NCI-H82 treated with DMSO at 0.1 percent for 48 hours (cell line): ENCODE data around the gene ZNF653.
"Not testable (repeated sequence)": the region's sequence is repeated elsewhere in the genome, so short reads cannot be mapped to it uniquely, and the experiment has no call there.

Experiments
- DNase-seq: peaks from one replicate; lab custom pipeline; 2025; ENCODE audit not compliant: unreplicated experiment; lab: John Stamatoyannopoulos, UW

The ZNF653 gene

GRCh38 chr19:11481534-11482383, 23.9 kb downstream of the ZNF653 start:
- DNase-seq: peak; percentile 90

GRCh38 chr19:11480715-11481533, 24.7 kb downstream of the ZNF653 start, which contains the start of gene ELAVL3:
ELAVL3 (minus strand) TSS chr19:11481046; CDS start chr19:11480608, 438 bp downstream.
- DNase-seq: peak; percentile 7

- no peak for DNase-seq
These were observed 25.5 kb downstream of the ZNF653 start for GRCh38 chr19:11479898-11480714.

DNA sequence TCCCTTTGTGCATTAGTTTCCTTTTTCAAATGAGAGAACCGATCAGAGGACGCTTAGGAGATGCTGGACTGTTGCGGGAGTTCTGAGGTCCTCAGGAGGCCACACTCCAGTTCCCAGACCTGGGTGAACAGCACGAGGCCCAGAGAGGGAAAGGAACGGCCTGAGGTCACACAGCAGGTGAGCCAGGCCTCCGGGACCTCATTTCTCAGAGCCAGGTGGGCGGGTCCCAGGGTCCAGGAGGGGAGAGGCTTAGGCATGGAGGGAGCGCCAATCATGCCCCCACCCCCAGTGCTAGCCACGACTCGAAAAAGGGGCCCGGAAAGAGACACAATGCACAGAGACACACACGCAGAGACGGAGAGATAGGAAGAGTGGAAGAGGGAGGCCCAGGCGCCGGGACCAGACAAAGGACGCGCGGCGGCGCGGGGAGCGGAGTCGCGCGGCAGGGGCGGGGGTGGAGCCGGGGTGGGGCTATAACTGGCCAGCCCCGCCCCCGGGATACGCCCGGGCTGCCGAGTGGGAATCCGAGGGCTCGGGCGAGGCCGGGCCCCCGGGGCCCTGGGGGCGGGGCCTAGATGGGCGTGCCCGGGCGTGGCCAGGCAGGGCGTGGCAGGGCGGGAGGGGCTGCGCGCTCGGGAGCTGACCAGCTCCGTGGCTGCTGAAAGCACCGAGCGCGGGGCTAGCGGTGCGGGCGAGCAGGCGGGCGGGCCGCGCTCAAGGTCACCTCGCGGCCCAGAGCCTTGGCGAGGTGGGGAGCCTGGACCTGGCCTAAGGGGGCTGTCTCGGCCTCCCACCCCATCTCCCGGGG, 26.3 kb downstream of the ZNF653 start:
- peak; percentile 49 for DNase-seq

- peak; percentile 71 for DNase-seq
These were observed 27.2 kb downstream of the ZNF653 start for GRCh38 chr19:11478167-11479089.

- DNase-seq: no peak
These were observed 29.8 kb downstream of the ZNF653 start for GRCh38 chr19:11475861-11476260.

DNA sequence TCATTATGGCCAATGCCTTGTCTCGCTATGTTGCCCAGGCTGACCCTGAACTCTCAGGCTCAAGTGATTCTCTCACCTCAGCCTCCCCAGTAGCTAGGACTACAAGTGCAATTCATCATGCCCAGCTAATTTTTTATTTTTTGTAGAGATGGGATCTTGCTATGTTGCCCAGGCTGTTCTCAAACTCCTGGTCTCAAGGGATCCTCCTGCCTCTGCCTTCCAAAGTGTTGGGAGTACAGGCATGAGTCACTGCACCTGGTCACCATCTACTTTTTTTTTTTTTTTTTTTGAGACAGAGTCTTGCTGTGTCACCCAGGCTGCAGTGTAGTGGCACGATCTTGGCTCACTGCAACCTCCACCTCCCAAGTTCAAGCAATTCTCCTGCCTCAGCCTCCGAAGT, 30.3 kb downstream of the ZNF653 start:
- not testable (repeated sequence) for DNase-seq

- DNase-seq: no peak
These were observed 31.9 kb downstream of the ZNF653 start for GRCh38 chr19:11473725-11474124.

DNA sequence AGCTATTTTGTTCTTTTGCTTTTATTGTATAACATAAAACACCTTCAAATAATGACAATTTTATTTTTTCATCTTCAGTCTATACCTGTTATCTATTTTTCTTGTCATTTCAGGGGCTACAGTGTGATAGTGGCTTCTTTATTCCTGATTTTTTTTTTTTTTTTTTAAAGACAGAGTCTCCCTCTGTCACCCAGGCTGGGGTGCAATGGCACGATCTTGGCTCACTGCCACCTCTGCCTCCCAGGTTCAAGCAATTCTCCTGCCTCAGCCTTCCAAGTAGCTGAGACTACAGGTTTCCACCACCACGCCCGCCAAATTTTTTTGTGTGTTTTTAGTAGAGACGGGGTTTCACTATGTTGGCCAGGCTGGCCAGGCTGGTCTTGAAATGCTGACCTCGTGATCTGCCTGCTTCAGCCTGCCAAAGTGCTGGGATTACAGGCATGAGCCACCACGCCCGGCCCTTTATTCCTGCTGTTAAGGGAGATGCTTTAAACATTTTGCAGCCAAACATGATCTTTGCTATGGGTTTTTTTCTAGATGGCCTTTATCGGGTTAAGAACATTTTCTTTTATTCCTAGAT, 37.3 kb downstream of the ZNF653 start:
- not testable (repeated sequence) for DNase-seq

- DNase-seq: no peak
These were observed 40.0 kb downstream of the ZNF653 start for GRCh38 chr19:11465600-11465999.

- no peak for DNase-seq
These were observed 41.0 kb downstream of the ZNF653 start for GRCh38 chr19:11464333-11465265.

- no peak for DNase-seq
These were observed 42.2 kb downstream of the ZNF653 start for GRCh38 chr19:11463391-11463790.

DNA sequence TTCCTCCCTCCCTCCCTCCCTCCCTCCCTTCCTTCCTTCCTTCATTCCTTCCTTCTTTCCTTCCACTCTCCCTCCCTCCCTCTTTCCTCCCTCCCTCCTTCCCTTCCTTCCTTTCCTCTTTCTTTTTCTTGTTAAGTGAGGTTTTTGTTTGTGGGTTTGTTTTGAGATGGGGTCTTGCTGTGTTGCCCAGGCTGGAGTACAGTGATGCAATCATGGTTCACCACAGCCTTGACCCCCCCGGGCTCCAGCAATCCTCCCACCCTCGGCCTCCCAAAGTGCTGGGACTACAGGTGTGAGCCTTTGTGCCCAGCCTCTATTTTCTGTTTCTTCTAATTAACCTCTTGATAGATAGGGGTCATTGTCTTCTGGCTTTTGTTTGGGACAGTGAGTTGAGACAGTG, 44.2 kb downstream of the ZNF653 start:
- DNase-seq: no peak

- DNase-seq: no peak
These were observed 45.4 kb downstream of the ZNF653 start for GRCh38 chr19:11460207-11460606.

DNA sequence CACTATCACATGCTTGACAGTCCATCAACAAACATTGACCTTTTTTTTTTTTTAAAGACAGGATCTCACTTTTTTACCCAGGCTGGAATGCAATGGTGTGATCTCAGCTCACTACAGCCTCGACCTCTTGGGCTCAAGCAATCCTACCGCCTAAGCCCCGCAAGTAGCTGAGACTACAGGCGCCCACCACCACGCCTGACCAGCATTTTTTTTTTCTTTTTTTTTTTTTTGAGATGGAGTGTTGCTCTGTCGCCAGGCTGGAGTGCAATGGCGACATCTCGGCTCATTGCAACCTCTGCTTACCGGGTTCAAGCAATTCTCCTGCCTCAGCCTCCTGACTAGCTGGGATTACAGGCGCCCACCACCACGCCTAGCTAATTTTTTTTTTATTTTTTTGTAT, 46.7 kb downstream of the ZNF653 start:
- not testable (repeated sequence) for DNase-seq

- DNase-seq: no peak
These were observed 47.3 kb downstream of the ZNF653 start for GRCh38 chr19:11458236-11458900.

DNA sequence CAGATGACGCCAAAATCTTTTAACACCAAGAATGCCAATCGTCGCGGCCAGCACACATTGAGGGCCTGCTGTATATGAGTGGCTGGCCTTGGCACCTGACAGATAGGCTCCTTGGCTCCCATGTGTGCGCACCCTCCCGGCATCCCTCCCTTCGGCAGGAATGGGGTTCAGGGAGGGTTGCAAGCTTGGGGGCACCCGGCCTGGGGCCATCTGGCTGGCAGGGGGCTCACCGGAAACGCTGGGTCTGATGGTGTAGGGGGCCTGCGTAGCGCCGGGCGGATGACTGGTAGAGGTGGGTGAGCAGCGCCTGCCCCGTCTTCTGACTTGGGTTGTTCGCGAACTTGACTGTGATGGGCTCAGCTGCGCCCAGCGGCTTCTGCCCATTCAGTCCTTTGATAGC, 47.8 kb downstream of the ZNF653 start:
- no peak for DNase-seq
